ENCODE results near the gene SMURF1. TPM values are rescaled to one million over a fixed set of nuclear protein-coding genes. Genes with fewer than 3 reads are reported as not detected.

The SMURF1 gene
- polyA plus RNA-seq, 4 donors: 6.3 to 14.8 (median 8.5) TPM

GRCh38 chr7:99121496-99122021 lies 22.3 kb downstream of the SMURF1 start:
- 71 to 90% (median 82%) methylated on average over 13 of the region's 13 CpGs for WGBS, 3 donors
- DNase-seq: no peak

GRCh38 chr7:99120916-99121315 lies 23.0 kb downstream of the SMURF1 start:
- Histone ChIP-seq H3K4me3 (ENCODE audit: low read depth in 1 of 3, low read length in 3 of 3) (no peak overlapping the region), H3K27me3 (ENCODE audit: control insufficient read depth in 3 of 3, insufficient read depth in 3 of 3, low read length in 3 of 3) (no peaks in the 10 kb centered on the region), H3K9me3 (ENCODE audit: control insufficient read depth in 2 of 2, insufficient read depth in 1 of 2, low read depth in 1 of 2, low read length in 1 of 2) (no peaks in the 10 kb centered on the region), H3K27ac (ENCODE audit: low read depth in 1 of 3, low read length in 2 of 3) (no peak overlapping the region), H3K36me3 (ENCODE audit: control insufficient read depth in 3 of 3, insufficient read depth in 2 of 3, low read depth in 1 of 3, low read length in 3 of 3) (peaks cover 0 to 3% (median 0%) of the 10 kb centered on the region in 3 donors), H3K4me1 (ENCODE audit: control insufficient read depth in 3 of 3, insufficient read depth in 2 of 3, low read depth in 1 of 3, low read length in 2 of 3) (peaks cover 0 to 21% (median 10%) of the 10 kb centered on the region in 3 donors)
- DNase-seq (no peak), FAIRE-seq (no peak)
- WGBS, 3 donors: 55 to 96% (median 86%) methylated on average over 2 of the region's 2 CpGs

More at GRCh38 chr7:99121496-99122021, 22.3 kb downstream of the SMURF1 start:
- no peaks in the 10 kb centered on the region for H3K9me3 ChIP-seq (ENCODE audit: control insufficient read depth in 2 of 2, insufficient read depth in 1 of 2, low read depth in 1 of 2, low read length in 1 of 2)
- peaks cover 0 to 3% (median 0%) of the 10 kb centered on the region in 3 donors for H3K36me3 ChIP-seq (ENCODE audit: control insufficient read depth in 3 of 3, insufficient read depth in 2 of 3, low read depth in 1 of 3, low read length in 3 of 3)
- H3K4me1 ChIP-seq (ENCODE audit: control insufficient read depth in 3 of 3, insufficient read depth in 2 of 3, low read depth in 1 of 3, low read length in 2 of 3): peaks cover 0 to 24% (median 10%) of the 10 kb centered on the region in 3 donors
- no peak overlapping the region for H3K4me3 ChIP-seq (ENCODE audit: low read depth in 1 of 3, low read length in 3 of 3)
- H3K27ac ChIP-seq (ENCODE audit: low read depth in 1 of 3, low read length in 2 of 3): peak overlapping the region in 2 of 3 donors; percentile 0 to 73
- FAIRE-seq: no peak
- H3K27me3 ChIP-seq (ENCODE audit: control insufficient read depth in 3 of 3, insufficient read depth in 3 of 3, low read length in 3 of 3): no peaks in the 10 kb centered on the region

- DNase-seq (no peak), FAIRE-seq (no peak)
- no peak overlapping the region for H3K4me3 ChIP-seq (ENCODE audit: low read depth in 1 of 3, low read length in 3 of 3)
- peaks cover 0 to 16% (median 10%) of the 10 kb centered on the region in 3 donors for H3K4me1 ChIP-seq (ENCODE audit: control insufficient read depth in 3 of 3, insufficient read depth in 2 of 3, low read depth in 1 of 3, low read length in 2 of 3)
- H3K27me3 ChIP-seq (ENCODE audit: control insufficient read depth in 3 of 3, insufficient read depth in 3 of 3, low read length in 3 of 3): no peaks in the 10 kb centered on the region
- H3K27ac ChIP-seq (ENCODE audit: low read depth in 1 of 3, low read length in 2 of 3): no peak overlapping the region
- peaks cover 0 to 3% (median 0%) of the 10 kb centered on the region in 3 donors for H3K36me3 ChIP-seq (ENCODE audit: control insufficient read depth in 3 of 3, insufficient read depth in 2 of 3, low read depth in 1 of 3, low read length in 3 of 3)
- H3K9me3 ChIP-seq (ENCODE audit: control insufficient read depth in 2 of 2, insufficient read depth in 1 of 2, low read depth in 1 of 2, low read length in 1 of 2): no peaks in the 10 kb centered on the region
- WGBS, 3 donors: 50 to 87% (median 66%) methylated on average over 2 of the region's 2 CpGs
These were observed 23.4 kb downstream of the SMURF1 start for GRCh38 chr7:99120501-99120900.

DNA sequence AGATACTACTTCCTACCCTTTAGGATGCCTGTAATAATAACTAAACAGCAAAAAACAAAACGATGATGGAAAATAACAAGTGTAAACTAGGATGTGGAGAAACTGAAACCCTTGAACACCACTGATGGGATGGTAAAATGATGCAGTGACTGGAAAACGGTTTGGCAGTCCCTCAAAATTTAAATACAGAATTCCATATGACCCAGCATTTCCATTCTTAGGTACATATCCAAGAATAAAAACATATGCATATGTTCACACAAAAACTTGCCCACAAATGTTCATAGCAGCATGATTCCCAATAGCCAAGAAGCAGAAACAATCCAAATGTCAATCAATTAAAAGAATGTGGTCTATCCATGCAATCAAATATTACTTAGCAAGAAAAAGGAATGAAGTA lies 25.8 kb downstream of the SMURF1 start:
- no peak overlapping the region for H3K27ac ChIP-seq (ENCODE audit: low read depth in 1 of 3, low read length in 2 of 3)
- 71 to 78% (median 76%) methylated on average over 2 of the region's 2 CpGs for WGBS, 3 donors
- peaks cover 0 to 3% of the 10 kb centered on the region in 2 donors for H3K9me3 ChIP-seq (ENCODE audit: control insufficient read depth in 2 of 2, insufficient read depth in 1 of 2, low read depth in 1 of 2, low read length in 1 of 2)
- no peaks in the 10 kb centered on the region for H3K4me1 ChIP-seq (ENCODE audit: control insufficient read depth in 3 of 3, insufficient read depth in 2 of 3, low read depth in 1 of 3, low read length in 2 of 3)
- no peak for DNase-seq
- FAIRE-seq: no peak
- H3K36me3 ChIP-seq (ENCODE audit: control insufficient read depth in 3 of 3, insufficient read depth in 2 of 3, low read depth in 1 of 3, low read length in 3 of 3): peaks cover 0 to 9% (median 0%) of the 10 kb centered on the region in 3 donors
- H3K27me3 ChIP-seq (ENCODE audit: control insufficient read depth in 3 of 3, insufficient read depth in 3 of 3, low read length in 3 of 3): no peaks in the 10 kb centered on the region
- H3K4me3 ChIP-seq (ENCODE audit: low read depth in 1 of 3, low read length in 3 of 3): no peak overlapping the region

DNA sequence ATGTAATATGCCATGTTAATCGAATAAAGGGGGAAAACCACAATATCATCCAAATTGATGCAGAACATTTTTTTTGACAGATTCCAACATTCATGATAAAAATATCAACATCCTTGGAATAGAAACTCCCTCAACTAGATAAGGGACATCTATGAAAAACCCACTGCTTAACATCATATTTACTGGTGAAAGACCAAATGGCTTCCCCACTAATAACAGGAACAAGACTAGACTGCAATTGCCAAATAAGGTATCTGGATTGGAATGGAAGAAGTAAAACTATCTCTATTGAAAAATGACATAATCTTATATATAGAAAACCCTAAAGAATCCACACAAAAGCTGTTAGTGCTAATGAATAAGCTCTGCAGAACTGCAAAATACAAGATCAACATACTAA lies 27.8 kb downstream of the SMURF1 start:
- Histone ChIP-seq H3K36me3 (ENCODE audit: control insufficient read depth in 3 of 3, insufficient read depth in 2 of 3, low read depth in 1 of 3, low read length in 3 of 3) (peaks cover 0 to 9% (median 0%) of the 10 kb centered on the region in 3 donors), H3K27me3 (ENCODE audit: control insufficient read depth in 3 of 3, insufficient read depth in 3 of 3, low read length in 3 of 3) (no peaks in the 10 kb centered on the region), H3K9me3 (ENCODE audit: control insufficient read depth in 2 of 2, insufficient read depth in 1 of 2, low read depth in 1 of 2, low read length in 1 of 2) (peaks cover 0 to 3% of the 10 kb centered on the region in 2 donors), H3K4me3 (ENCODE audit: low read depth in 1 of 3, low read length in 3 of 3) (no peak overlapping the region), H3K4me1 (ENCODE audit: control insufficient read depth in 3 of 3, insufficient read depth in 2 of 3, low read depth in 1 of 3, low read length in 2 of 3) (peaks cover 3 to 7% (median 4%) of the 10 kb centered on the region in 3 donors), H3K27ac (ENCODE audit: low read depth in 1 of 3, low read length in 2 of 3) (no peak overlapping the region)
- DNase-seq: no peak
- WGBS, 3 donors: 89 to 98% (median 97%) methylated on average over 1 of the region's 1 CpG
- no peak for FAIRE-seq

- Histone ChIP-seq H3K9me3 (ENCODE audit: control insufficient read depth in 2 of 2, insufficient read depth in 1 of 2, low read depth in 1 of 2, low read length in 1 of 2) (peaks cover 0 to 3% of the 10 kb centered on the region in 2 donors), H3K4me1 (ENCODE audit: control insufficient read depth in 3 of 3, insufficient read depth in 2 of 3, low read depth in 1 of 3, low read length in 2 of 3) (peaks cover 3 to 7% (median 4%) of the 10 kb centered on the region in 3 donors), H3K27me3 (ENCODE audit: control insufficient read depth in 3 of 3, insufficient read depth in 3 of 3, low read length in 3 of 3) (no peaks in the 10 kb centered on the region), H3K27ac (ENCODE audit: low read depth in 1 of 3, low read length in 2 of 3) (peak overlapping the region in 1 of 3 donors; percentile 45), H3K4me3 (ENCODE audit: low read depth in 1 of 3, low read length in 3 of 3) (no peak overlapping the region), H3K36me3 (ENCODE audit: control insufficient read depth in 3 of 3, insufficient read depth in 2 of 3, low read depth in 1 of 3, low read length in 3 of 3) (peaks cover 0 to 9% (median 0%) of the 10 kb centered on the region in 3 donors)
- DNase-seq (no peak), FAIRE-seq (no peak)
- 94 to 100% (median 94%) methylated on average over 1 of the region's 1 CpG for WGBS, 3 donors
These were observed 28.5 kb downstream of the SMURF1 start for GRCh38 chr7:99115379-99115778.

GRCh38 chr7:99112979-99113378 lies 30.9 kb downstream of the SMURF1 start:
- no peak for FAIRE-seq
- WGBS, 3 donors: 98 to 100% (median 100%) methylated on average over 1 of the region's 1 CpG
- no peak overlapping the region for H3K27ac ChIP-seq (ENCODE audit: low read depth in 1 of 3, low read length in 2 of 3)

DNA sequence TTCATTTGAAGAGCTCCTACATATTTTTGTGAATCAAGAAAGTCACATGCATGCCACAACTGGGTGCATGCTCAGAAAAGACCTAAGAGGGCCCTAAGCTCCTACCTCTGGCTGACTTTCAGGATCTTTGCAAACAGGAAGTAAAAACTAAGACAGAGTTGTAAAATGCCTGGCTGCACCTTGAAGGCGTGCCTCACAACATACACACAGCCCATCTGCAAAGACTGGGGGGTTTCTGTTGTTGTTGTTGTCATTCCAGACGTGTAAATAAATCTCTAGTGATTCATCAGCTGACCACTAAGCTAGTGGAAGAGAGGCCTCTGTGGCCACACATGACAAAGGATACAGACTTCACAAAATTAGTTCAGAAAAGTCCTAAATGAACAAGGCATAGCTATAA lies 31.8 kb downstream of the SMURF1 start:
- Histone ChIP-seq H3K27ac (ENCODE audit: low read depth in 1 of 3, low read length in 2 of 3) (peak overlapping the region in 2 of 3 donors; percentile 20 to 75), H3K4me1 (ENCODE audit: control insufficient read depth in 3 of 3, insufficient read depth in 2 of 3, low read depth in 1 of 3, low read length in 2 of 3) (peaks cover 4 to 14% (median 5%) of the 10 kb centered on the region in 3 donors), H3K36me3 (ENCODE audit: control insufficient read depth in 3 of 3, insufficient read depth in 2 of 3, low read depth in 1 of 3, low read length in 3 of 3) (peaks cover 0 to 10% (median 0%) of the 10 kb centered on the region in 3 donors), H3K27me3 (ENCODE audit: control insufficient read depth in 3 of 3, insufficient read depth in 3 of 3, low read length in 3 of 3) (no peaks in the 10 kb centered on the region), H3K9me3 (ENCODE audit: control insufficient read depth in 2 of 2, insufficient read depth in 1 of 2, low read depth in 1 of 2, low read length in 1 of 2) (peaks cover 0 to 3% of the 10 kb centered on the region in 2 donors), H3K4me3 (ENCODE audit: low read depth in 1 of 3, low read length in 3 of 3) (no peak overlapping the region)
- WGBS, 3 donors: 12 to 29% (median 16%) methylated on average over 2 of the region's 2 CpGs
- FAIRE-seq: no peak
- DNase-seq: peak; percentile 51 to 63

More at GRCh38 chr7:99112979-99113378, 30.9 kb downstream of the SMURF1 start:
- H3K9me3 ChIP-seq (ENCODE audit: control insufficient read depth in 2 of 2, insufficient read depth in 1 of 2, low read depth in 1 of 2, low read length in 1 of 2): peaks cover 0 to 3% of the 10 kb centered on the region in 2 donors
- H3K4me1 ChIP-seq (ENCODE audit: control insufficient read depth in 3 of 3, insufficient read depth in 2 of 3, low read depth in 1 of 3, low read length in 2 of 3): peaks cover 4 to 14% (median 5%) of the 10 kb centered on the region in 3 donors
- no peak for DNase-seq
- H3K36me3 ChIP-seq (ENCODE audit: control insufficient read depth in 3 of 3, insufficient read depth in 2 of 3, low read depth in 1 of 3, low read length in 3 of 3): peaks cover 0 to 10% (median 0%) of the 10 kb centered on the region in 3 donors
- H3K27me3 ChIP-seq (ENCODE audit: control insufficient read depth in 3 of 3, insufficient read depth in 3 of 3, low read length in 3 of 3): no peaks in the 10 kb centered on the region
- no peak overlapping the region for H3K4me3 ChIP-seq (ENCODE audit: low read depth in 1 of 3, low read length in 3 of 3)
